Spleen (tissue), 11 donors: ENCODE data around the gene OBSCN. TPM values are rescaled to one million over a fixed set of nuclear protein-coding genes. Genes with fewer than 3 reads are reported as not detected.

Experiments
- DNase-seq: peaks from one replicate; pipeline ENCODE4 v3.0.0-alpha.2; 2020
- H3K27ac ChIP-seq, 8 donors: fragments of 200-600 bp; sonication (generic) in 7 of 8; 1 replicate in 4 of 8; 2 replicates in 4 of 8; pipeline versions ENCODE4 v1.5.0 to v1.8.0; 2016 to 2021; ENCODE audit warnings: inconsistent platforms in 4 of 8, mild to moderate bottlenecking in 4 of 8, moderate library complexity in 1 of 8
- H3K27me3 ChIP-seq, 7 donors: fragments of 200-600 bp; sonication (generic) in 6 of 7; replicated peaks in 1 of 7; 1 replicate in 4 of 7; 2 replicates in 3 of 7; pipeline versions ENCODE4 v1.5.0 to v1.8.0; 2016 to 2021; ENCODE audit warnings: inconsistent platforms in 3 of 7, mild to moderate bottlenecking in 1 of 7
- H3K36me3 ChIP-seq, 6 donors: fragments of 200-600 bp; sonication (generic) in 5 of 6; 1 replicate in 4 of 6; 2 replicates in 2 of 6; pipeline versions ENCODE4 v1.5.0 to v1.8.0; 2016 to 2021; ENCODE audit warnings: inconsistent platforms in 2 of 6
- H3K4me1 ChIP-seq, 6 donors: fragments of 200-600 bp; sonication (generic) in 5 of 6; 1 replicate in 3 of 6; 2 replicates in 3 of 6; pipeline versions ENCODE4 v1.5.0 to v1.8.0; 2016 to 2021; ENCODE audit warnings: inconsistent platforms in 3 of 6
- H3K4me3 ChIP-seq, 8 donors: fragments of 200-600 bp; sonication (generic) in 7 of 8; 1 replicate in 4 of 8; 2 replicates in 4 of 8; pipeline versions ENCODE4 v1.5.0 to v1.8.0; 2016 to 2021; ENCODE audit warnings: inconsistent platforms in 4 of 8, mild to moderate bottlenecking in 4 of 8, moderate library complexity in 2 of 8
- H3K9me3 ChIP-seq, 8 donors: fragments of 200-600 bp; sonication (generic) in 7 of 8; 1 replicate in 4 of 8; 2 replicates in 4 of 8; pipeline versions ENCODE4 v1.5.0 to v1.8.0; 2016 to 2021; ENCODE audit warnings: inconsistent platforms in 4 of 8
- POLR2A ChIP-seq, 3 donors: fragments of 450-650 bp; IDR thresholded peaks; one replicate each; pipeline ENCODE4 v1.5.1; 2017; ENCODE audit warnings: antibody characterized with exemption in 3 of 3, mild to moderate bottlenecking in 1 of 3
- POLR2AphosphoS5 ChIP-seq, 3 donors: sonication (generic); formaldehyde crosslinking; IDR thresholded peaks; one replicate each; pipeline ENCODE4 v1.5.1; 2017; ENCODE audit warnings: antibody characterized with exemption in 3 of 3
- WGBS, 5 donors: extraction: QIAGEN DNeasy Blood & Tissue Kit in 3 of 5; methylation state at CpG; one replicate each; pipeline versions ENCODE4 v1.1.5 to v1.1.7; 2013 to 2018; 5-methylcytosine and 5-hydroxymethylcytosine counted together
- intact Hi-C: fragments of 100-400 bp; cut with DNase I; formaldehyde crosslinking; loops from one replicate; pipeline ENCODE4 v1.15.0; 2023; ENCODE audit warnings: low total_unique reads
- polyA plus RNA-seq, 3 donors: library from polyadenylated mRNA; stranded (reverse); fragments of 200-250 nt; gene quantifications; one replicate each; pipeline ENCODE4 v1.2.1, GENCODE V29; 2013
- total RNA-seq, 7 donors: library from RNA; depleted of rRNA in 3 of 7; stranded (reverse); fragments of >200 nt in 3 of 7; fragmentation: NEBNext Ultra II Directional in 4 of 7; extraction: Animal tissue kit (Norgen Biotek cat#: 25700) in 4 of 7; gene quantifications; one replicate each; pipeline versions ENCODE4 v1.1.0 to v1.2.1, GENCODE V29; 2016 to 2021
- TF ChIP-seq, protein P1 (sequence below), 11 experiments: fragments of 200-600 bp in 7 of 11; fragments of 450-650 bp in 4 of 11; sonication (generic) in 4 of 11; IDR thresholded peaks in 8 of 11; conservative IDR thresholded peaks in 3 of 11; 1 replicate in 7 of 11; 2 replicates in 4 of 11; pipeline versions ENCODE4 v1.4.0 to v1.8.0; 2016 to 2021; ENCODE audit warnings: antibody characterized with exemption in 11 of 11, inconsistent platforms in 4 of 11, mild to moderate bottlenecking in 1 of 11
- donor health status: healthy with polysubstance abuse.
- donor health status: DM: no; HTN: no; CAD: no; lungs with moderate emphysema.
- donor health status: DM: no; HTN: no; CAD: no.
- donor health status: Bipolar disorder and iron deficiency.
- donor health status: healthy.
- donor health status: DM: no; HTN: no; CAD: no.
- donor health status: DM: yes; HTN: yes; CAD: no.

The OBSCN gene
- total and polyA plus RNA-seq, 10 donors: 12.6 to 71.7 (median 41.9) TPM

DNA sequence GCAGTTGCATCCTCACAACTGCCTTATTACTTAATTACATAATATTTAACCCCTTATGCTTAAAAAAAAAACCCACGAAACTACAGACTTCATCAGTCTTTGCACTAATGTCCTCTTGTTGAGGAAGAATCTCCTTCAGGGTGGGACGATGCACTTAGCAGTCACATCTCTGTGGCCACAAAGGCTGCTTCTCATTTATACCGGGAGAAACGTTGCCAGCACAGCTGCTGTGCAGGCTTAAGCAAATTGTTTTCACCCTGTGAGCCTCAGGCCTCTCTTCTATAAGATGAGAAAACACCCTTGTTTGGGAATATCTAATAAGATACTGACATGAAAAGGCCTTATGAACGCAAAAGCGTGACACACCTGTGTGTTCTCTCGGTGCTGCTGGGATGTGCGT is 2.9 kb upstream of the OBSCN start:
- peaks cover 4 to 38% (median 13%) of the 10 kb centered on the region in 6 donors for H3K4me1 ChIP-seq
- 57 to 72% (median 62%) methylated on average over 8 of the region's 8 CpGs for WGBS, 5 donors
- TF ChIP-seq, protein P1, sequence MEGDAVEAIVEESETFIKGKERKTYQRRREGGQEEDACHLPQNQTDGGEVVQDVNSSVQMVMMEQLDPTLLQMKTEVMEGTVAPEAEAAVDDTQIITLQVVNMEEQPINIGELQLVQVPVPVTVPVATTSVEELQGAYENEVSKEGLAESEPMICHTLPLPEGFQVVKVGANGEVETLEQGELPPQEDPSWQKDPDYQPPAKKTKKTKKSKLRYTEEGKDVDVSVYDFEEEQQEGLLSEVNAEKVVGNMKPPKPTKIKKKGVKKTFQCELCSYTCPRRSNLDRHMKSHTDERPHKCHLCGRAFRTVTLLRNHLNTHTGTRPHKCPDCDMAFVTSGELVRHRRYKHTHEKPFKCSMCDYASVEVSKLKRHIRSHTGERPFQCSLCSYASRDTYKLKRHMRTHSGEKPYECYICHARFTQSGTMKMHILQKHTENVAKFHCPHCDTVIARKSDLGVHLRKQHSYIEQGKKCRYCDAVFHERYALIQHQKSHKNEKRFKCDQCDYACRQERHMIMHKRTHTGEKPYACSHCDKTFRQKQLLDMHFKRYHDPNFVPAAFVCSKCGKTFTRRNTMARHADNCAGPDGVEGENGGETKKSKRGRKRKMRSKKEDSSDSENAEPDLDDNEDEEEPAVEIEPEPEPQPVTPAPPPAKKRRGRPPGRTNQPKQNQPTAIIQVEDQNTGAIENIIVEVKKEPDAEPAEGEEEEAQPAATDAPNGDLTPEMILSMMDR (IDR thresholded peaks at IDR 0.05 in 8 of 11, conservative IDR thresholded peaks at IDR 0.05 in 3 of 11): no peak
- TF ChIP-seq POLR2A (IDR thresholded peaks at IDR 0.05) (no peak), POLR2AphosphoS5 (IDR thresholded peaks at IDR 0.05) (no peak)
- H3K4me3 ChIP-seq: no peak overlapping the region
- H3K27me3 ChIP-seq: peaks cover 0 to 26% (median 0%) of the 10 kb centered on the region in 7 donors
- no peaks in the 10 kb centered on the region for H3K36me3 ChIP-seq
- intact Hi-C loops: no loop called here
- DNase-seq: no peak
- H3K27ac ChIP-seq: peak overlapping the region in 4 of 8 donors; percentile 20 to 65 (median 44)
- H3K9me3 ChIP-seq: peaks cover 0 to 6% (median 3%) of the 10 kb centered on the region in 8 donors

DNA sequence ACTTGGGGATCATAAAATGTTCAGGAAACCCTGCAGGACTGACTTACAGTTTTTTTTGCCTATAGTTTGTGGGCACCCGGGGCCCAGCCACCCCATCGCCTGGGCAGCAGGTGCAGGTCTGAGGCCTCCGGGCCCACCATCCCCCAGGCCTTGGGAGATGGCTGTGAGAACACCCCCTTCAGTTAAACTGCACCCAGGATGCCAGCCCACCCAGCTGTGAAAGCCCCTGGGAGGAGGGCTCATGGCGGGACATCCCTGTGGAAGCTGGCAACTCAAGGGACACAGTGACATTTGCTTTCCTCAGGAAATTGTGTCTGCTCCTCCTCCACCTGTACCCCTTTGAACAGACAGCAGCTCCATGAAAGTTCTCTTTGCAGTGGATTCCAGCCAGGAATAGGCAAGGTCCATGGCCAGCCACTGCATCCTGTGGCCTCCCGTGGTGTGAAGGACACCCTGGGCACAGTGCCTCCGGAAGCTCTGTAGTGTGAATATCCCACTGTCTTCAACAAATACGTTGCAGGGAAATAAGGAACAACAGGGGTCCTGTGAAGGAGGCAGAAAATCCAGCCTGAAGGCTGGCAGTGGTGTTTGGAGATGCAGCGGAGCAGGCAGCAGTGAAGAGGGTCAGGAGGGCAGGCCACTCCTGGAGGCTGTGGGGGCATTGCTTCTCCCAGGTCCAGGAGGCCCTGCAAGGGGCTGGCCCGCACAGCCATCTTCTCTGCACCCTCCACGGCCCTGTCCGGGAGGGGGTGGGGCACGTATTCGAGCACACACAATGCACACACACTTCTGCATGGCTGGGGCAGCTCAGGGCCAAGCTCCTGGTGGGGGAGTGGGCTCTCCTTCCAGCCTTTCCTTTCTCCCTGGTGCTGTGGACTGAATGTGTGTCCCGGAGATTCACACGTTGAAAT is 2.1 kb upstream of the OBSCN start:
- H3K27ac ChIP-seq: peak overlapping the region in 5 of 8 donors; percentile 35 to 65 (median 52)
- no peaks in the 10 kb centered on the region for H3K36me3 ChIP-seq
- intact Hi-C loops: no loop called here
- H3K4me1 ChIP-seq: peaks cover 4 to 38% (median 13%) of the 10 kb centered on the region in 6 donors
- H3K9me3 ChIP-seq: no peaks in the 10 kb centered on the region
- 30 to 54% (median 40%) methylated on average over 13 to 15 of the region's 15 CpGs for WGBS, 5 donors
- no peak overlapping the region for H3K4me3 ChIP-seq
- peak; percentile 83 for DNase-seq
- H3K27me3 ChIP-seq: peaks cover 0 to 26% (median 0%) of the 10 kb centered on the region in 7 donors
- TF ChIP-seq POLR2A (IDR thresholded peaks at IDR 0.05) (no peak), POLR2AphosphoS5 (IDR thresholded peaks at IDR 0.05) (peak; percentile 44 to 78 (median 76))
- TF ChIP-seq, protein P1 (IDR thresholded peaks at IDR 0.05 in 8 of 11, conservative IDR thresholded peaks at IDR 0.05 in 3 of 11): no peak

DNA sequence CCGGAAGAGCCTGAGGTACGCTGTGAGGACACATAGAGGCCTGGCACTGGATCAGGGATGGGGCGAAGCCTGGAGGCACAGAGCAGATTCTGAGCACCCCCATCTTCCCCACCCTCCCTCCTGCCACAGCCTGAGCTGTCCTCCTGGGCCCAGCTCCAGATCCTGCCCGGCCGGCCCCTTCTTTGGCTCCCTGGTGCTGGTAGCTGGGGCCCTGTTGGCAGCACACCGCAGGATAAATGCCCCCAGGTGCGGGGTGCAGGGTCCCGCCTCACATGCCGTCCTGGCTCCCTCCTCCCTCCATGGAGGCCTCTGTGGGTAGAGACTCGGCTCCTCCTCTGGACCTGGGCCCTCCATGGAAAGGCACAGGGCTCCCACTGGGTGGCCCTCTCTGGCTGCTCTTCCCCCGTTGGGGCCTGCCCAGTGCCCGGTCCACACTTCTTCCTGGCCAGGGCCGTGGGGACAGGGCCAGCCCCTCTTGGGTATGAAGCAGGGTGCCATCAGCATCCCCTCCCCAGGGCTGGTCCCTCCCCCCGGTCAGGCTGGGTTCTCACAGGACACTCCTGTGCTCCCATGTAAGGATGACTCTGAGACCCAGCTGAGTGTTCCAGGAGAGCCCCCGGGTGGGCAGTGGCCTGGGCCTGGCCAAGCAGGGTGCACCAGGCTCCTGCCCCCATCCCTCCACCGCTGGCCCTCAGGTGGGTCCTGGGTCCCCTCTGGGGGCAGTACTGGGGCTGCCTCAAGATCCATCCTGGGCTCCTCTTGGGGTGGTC is 1.1 kb upstream of the OBSCN start:
- H3K9me3 ChIP-seq: no peaks in the 10 kb centered on the region
- intact Hi-C loops: no loop called here
- peak overlapping the region in 5 of 8 donors; percentile 35 to 65 (median 52) for H3K27ac ChIP-seq
- H3K27me3 ChIP-seq: peaks cover 0 to 26% (median 0%) of the 10 kb centered on the region in 7 donors
- DNase-seq: no peak
- TF ChIP-seq, protein P1 (IDR thresholded peaks at IDR 0.05 in 8 of 11, conservative IDR thresholded peaks at IDR 0.05 in 3 of 11): no peak
- no peak for TF ChIP-seq POLR2A (IDR thresholded peaks at IDR 0.05)
- TF ChIP-seq POLR2AphosphoS5 (IDR thresholded peaks at IDR 0.05): no peak
- H3K4me3 ChIP-seq: no peak overlapping the region
- peaks cover 4 to 38% (median 13%) of the 10 kb centered on the region in 6 donors for H3K4me1 ChIP-seq
- H3K36me3 ChIP-seq: no peaks in the 10 kb centered on the region
- 71 to 83% (median 74%) methylated on average over 10 to 16 of the region's 16 CpGs for WGBS, 5 donors
